ENCODE data around the gene FBXO21. TPM values are rescaled to one million over a fixed set of nuclear protein-coding genes. Genes with fewer than 3 reads are reported as not detected.
"Not testable (repeated sequence)": the region's sequence is repeated elsewhere in the genome, so short reads cannot be mapped to it uniquely, and the experiment has no call there.

FBXO21 gene
- 24.8 and 25.2 TPM in 2 replicates for total RNA-seq

GRCh38 chr12:117190210-117190781 lies at the start of gene FBXO21:
Gene FBXO21 (minus strand): TSS chr12:117190470. CDS start chr12:117190456, 14 bp downstream.
- Mint-ChIP-seq H3K4me3 (peak within 1 kb of the TSS; percentile 96), H3K36me3 (ENCODE audit: low read depth) (peaks cover 25% of the 10 kb centered on the region), H3K27ac (peak within 1 kb of the TSS; percentile 80), H3K9me3 (peaks cover 5% of the 10 kb centered on the region), H3K4me1 (ENCODE audit: low read depth) (peaks cover 27% of the 10 kb centered on the region), H3K27me3 (ENCODE audit: insufficient read depth) (peaks cover 11% of the 10 kb centered on the region)
- DNase-seq (ENCODE audit: low spot score), result peak; percentile 89
- intact Hi-C loops (cut with micrococcal nuclease), result loop anchor here (1.0 to 2.0 kb wide), 5 partner anchors 41 to 452 kb away; partner anchors contain the start of genes RNFT2 and SPRING1

GRCh38 chr12:117236456-117237001 lies 46.3 kb upstream of the FBXO21 start:
- Mint-ChIP-seq H3K27me3 (ENCODE audit: insufficient read depth) (peaks cover 3% of the 10 kb centered on the region), H3K4me3 (no peak overlapping the region), H3K27ac (no peak overlapping the region), H3K9me3 (no peaks in the 10 kb centered on the region), H3K36me3 (ENCODE audit: low read depth) (no peaks in the 10 kb centered on the region), H3K4me1 (ENCODE audit: low read depth) (no peaks in the 10 kb centered on the region)
- peak; percentile 52 for DNase-seq (ENCODE audit: low spot score)
- intact Hi-C loops (cut with micrococcal nuclease), result loop anchor here (1.0 kb wide), 2 partner anchors 351 to 601 kb away; no protein-coding TSS in a partner anchor

GRCh38 chr12:117235261-117235660 lies 45.0 kb upstream of the FBXO21 start:
- no peaks in the 10 kb centered on the region for H3K9me3 Mint-ChIP-seq
- intact Hi-C loops (cut with micrococcal nuclease), result no loop called here
- peaks cover 3% of the 10 kb centered on the region for H3K27me3 Mint-ChIP-seq (ENCODE audit: insufficient read depth)
- DNase-seq (ENCODE audit: low spot score), result no peak
- H3K4me1 Mint-ChIP-seq (ENCODE audit: low read depth), result no peaks in the 10 kb centered on the region
- no peak overlapping the region for H3K27ac Mint-ChIP-seq
- H3K36me3 Mint-ChIP-seq (ENCODE audit: low read depth), result no peaks in the 10 kb centered on the region
- H3K4me3 Mint-ChIP-seq, result no peak overlapping the region

GRCh38 chr12:117234441-117234840 lies 44.2 kb upstream of the FBXO21 start:
- peaks cover 3% of the 10 kb centered on the region for H3K27me3 Mint-ChIP-seq (ENCODE audit: insufficient read depth)
- no peaks in the 10 kb centered on the region for H3K36me3 Mint-ChIP-seq (ENCODE audit: low read depth)
- no peaks in the 10 kb centered on the region for H3K9me3 Mint-ChIP-seq
- no peak overlapping the region for H3K27ac Mint-ChIP-seq
- no peaks in the 10 kb centered on the region for H3K4me1 Mint-ChIP-seq (ENCODE audit: low read depth)
- DNase-seq (ENCODE audit: low spot score), result no peak
- intact Hi-C loops (cut with micrococcal nuclease), result no loop called here
- no peak overlapping the region for H3K4me3 Mint-ChIP-seq

GRCh38 chr12:117231750-117232149 lies 41.5 kb upstream of the FBXO21 start:
- Mint-ChIP-seq H3K4me1 (ENCODE audit: low read depth) (no peaks in the 10 kb centered on the region), H3K27me3 (ENCODE audit: insufficient read depth) (peaks cover 3% of the 10 kb centered on the region), H3K36me3 (ENCODE audit: low read depth) (no peaks in the 10 kb centered on the region), H3K9me3 (no peaks in the 10 kb centered on the region), H3K4me3 (no peak overlapping the region), H3K27ac (no peak overlapping the region)
- DNase-seq (ENCODE audit: low spot score), result no peak
- intact Hi-C loops (cut with micrococcal nuclease), result no loop called here

- intact Hi-C loops (cut with micrococcal nuclease), result no loop called here
- Mint-ChIP-seq H3K36me3 (ENCODE audit: low read depth) (no peaks in the 10 kb centered on the region), H3K4me1 (ENCODE audit: low read depth) (no peaks in the 10 kb centered on the region), H3K27ac (no peak overlapping the region), H3K27me3 (ENCODE audit: insufficient read depth) (no peaks in the 10 kb centered on the region), H3K4me3 (no peak overlapping the region), H3K9me3 (no peaks in the 10 kb centered on the region)
- DNase-seq (ENCODE audit: low spot score), result no peak
Observed at GRCh38 chr12:117228239-117228638, 38.0 kb upstream of the FBXO21 start.

- no peak overlapping the region for H3K27ac Mint-ChIP-seq
- H3K4me1 Mint-ChIP-seq (ENCODE audit: low read depth), result no peaks in the 10 kb centered on the region
- H3K9me3 Mint-ChIP-seq, result no peaks in the 10 kb centered on the region
- DNase-seq (ENCODE audit: low spot score), result no peak
- intact Hi-C loops (cut with micrococcal nuclease), result no loop called here
- no peaks in the 10 kb centered on the region for H3K27me3 Mint-ChIP-seq (ENCODE audit: insufficient read depth)
- H3K36me3 Mint-ChIP-seq (ENCODE audit: low read depth), result no peaks in the 10 kb centered on the region
- H3K4me3 Mint-ChIP-seq, result no peak overlapping the region
Observed at GRCh38 chr12:117227000-117227653, 36.9 kb upstream of the FBXO21 start.

- H3K4me1 Mint-ChIP-seq (ENCODE audit: low read depth), result no peaks in the 10 kb centered on the region
- intact Hi-C loops (cut with micrococcal nuclease), result no loop called here
- H3K27me3 Mint-ChIP-seq (ENCODE audit: insufficient read depth), result no peaks in the 10 kb centered on the region
- H3K4me3 Mint-ChIP-seq, result no peak overlapping the region
- no peaks in the 10 kb centered on the region for H3K36me3 Mint-ChIP-seq (ENCODE audit: low read depth)
- no peak overlapping the region for H3K27ac Mint-ChIP-seq
- no peaks in the 10 kb centered on the region for H3K9me3 Mint-ChIP-seq
- DNase-seq (ENCODE audit: low spot score), result no peak
Observed at GRCh38 chr12:117226505-117226904, 36.2 kb upstream of the FBXO21 start.

GRCh38 chr12:117225179-117225578 lies 34.9 kb upstream of the FBXO21 start:
- H3K27me3 Mint-ChIP-seq (ENCODE audit: insufficient read depth), result no peaks in the 10 kb centered on the region
- H3K4me3 Mint-ChIP-seq, result no peak overlapping the region
- intact Hi-C loops (cut with micrococcal nuclease), result no loop called here
- no peak for DNase-seq (ENCODE audit: low spot score)
- H3K36me3 Mint-ChIP-seq (ENCODE audit: low read depth), result no peaks in the 10 kb centered on the region
- no peaks in the 10 kb centered on the region for H3K9me3 Mint-ChIP-seq
- no peaks in the 10 kb centered on the region for H3K4me1 Mint-ChIP-seq (ENCODE audit: low read depth)
- H3K27ac Mint-ChIP-seq, result no peak overlapping the region

GRCh38 chr12:117220947-117221346 lies 30.7 kb upstream of the FBXO21 start:
- intact Hi-C loops (cut with micrococcal nuclease); H3K9me3 Mint-ChIP-seq; H3K4me1 Mint-ChIP-seq (ENCODE audit: low read depth); H3K36me3 Mint-ChIP-seq (ENCODE audit: low read depth); DNase-seq (ENCODE audit: low spot score); H3K27me3 Mint-ChIP-seq (ENCODE audit: insufficient read depth); H3K4me3 Mint-ChIP-seq; H3K27ac Mint-ChIP-seq: not testable (repeated sequence)

GRCh38 chr12:117218149-117218548 lies 27.9 kb upstream of the FBXO21 start:
- no peaks in the 10 kb centered on the region for H3K27me3 Mint-ChIP-seq (ENCODE audit: insufficient read depth)
- intact Hi-C loops (cut with micrococcal nuclease), result no loop called here
- no peaks in the 10 kb centered on the region for H3K9me3 Mint-ChIP-seq
- H3K36me3 Mint-ChIP-seq (ENCODE audit: low read depth), result no peaks in the 10 kb centered on the region
- H3K27ac Mint-ChIP-seq, result no peak overlapping the region
- H3K4me1 Mint-ChIP-seq (ENCODE audit: low read depth), result no peaks in the 10 kb centered on the region
- no peak for DNase-seq (ENCODE audit: low spot score)
- H3K4me3 Mint-ChIP-seq, result no peak overlapping the region

GRCh38 chr12:117216686-117217085 lies 26.4 kb upstream of the FBXO21 start:
- Mint-ChIP-seq H3K4me3 (no peak overlapping the region), H3K27me3 (ENCODE audit: insufficient read depth) (peaks cover 5% of the 10 kb centered on the region), H3K4me1 (ENCODE audit: low read depth) (no peaks in the 10 kb centered on the region), H3K27ac (no peak overlapping the region), H3K36me3 (ENCODE audit: low read depth) (no peaks in the 10 kb centered on the region), H3K9me3 (no peaks in the 10 kb centered on the region)
- intact Hi-C loops (cut with micrococcal nuclease), result no loop called here
- DNase-seq (ENCODE audit: low spot score), result no peak

- Mint-ChIP-seq H3K4me3 (no peak overlapping the region), H3K36me3 (ENCODE audit: low read depth) (no peaks in the 10 kb centered on the region), H3K4me1 (ENCODE audit: low read depth) (no peaks in the 10 kb centered on the region), H3K27me3 (ENCODE audit: insufficient read depth) (peaks cover 9% of the 10 kb centered on the region), H3K9me3 (no peaks in the 10 kb centered on the region), H3K27ac (no peak overlapping the region)
- intact Hi-C loops (cut with micrococcal nuclease), result loop anchor here (5.0 kb wide), 1 partner anchor 153 kb away; no protein-coding TSS in a partner anchor
- DNase-seq (ENCODE audit: low spot score), result no peak
Observed at GRCh38 chr12:117214797-117215196, 24.5 kb upstream of the FBXO21 start.
